ENCODE results near the gene XCL1.
"Not testable (repeated sequence)": the region's sequence is repeated elsewhere in the genome, so short reads cannot be mapped to it uniquely, and the experiment has no call there.

The XCL1 gene

GRCh38 chr1:168568346-168568745, 8.1 kb upstream of the XCL1 start:
- no peak for DNase-seq

GRCh38 chr1:168570652-168571051, 5.8 kb upstream of the XCL1 start:
- DNase-seq, result no peak

GRCh38 chr1:168572633-168573032, 3.8 kb upstream of the XCL1 start:
- DNase-seq, result no peak

- not testable (repeated sequence) for DNase-seq
These were observed 2.2 kb upstream of the XCL1 start for GRCh38 chr1:168574234-168574633.

GRCh38 chr1:168578531-168579185, 2.3 kb downstream of the XCL1 start:
- not testable (repeated sequence) for DNase-seq

GRCh38 chr1:168580290-168580689, 3.9 kb downstream of the XCL1 start:
- DNase-seq, result not testable (repeated sequence)

GRCh38 chr1:168580991-168581390, 4.6 kb downstream of the XCL1 start:
- not testable (repeated sequence) for DNase-seq

- DNase-seq, result no peak
These were observed 5.6 kb downstream of the XCL1 start for GRCh38 chr1:168581817-168582572.

- DNase-seq, result no peak
These were observed 6.4 kb downstream of the XCL1 start for GRCh38 chr1:168582688-168583336.

- DNase-seq, result no peak
These were observed 7.2 kb downstream of the XCL1 start for GRCh38 chr1:168583571-168583970.

GRCh38 chr1:168585191-168585590, 8.8 kb downstream of the XCL1 start:
- no peak for DNase-seq

GRCh38 chr1:168585937-168586336, 9.5 kb downstream of the XCL1 start:
- DNase-seq, result no peak

GRCh38 chr1:168589167-168589566, 12.8 kb downstream of the XCL1 start:
- DNase-seq, result no peak

GRCh38 chr1:168591066-168591465, 14.7 kb downstream of the XCL1 start:
- DNase-seq, result no peak

- DNase-seq, result no peak
These were observed 15.3 kb downstream of the XCL1 start for GRCh38 chr1:168591641-168592250.

- DNase-seq, result not testable (repeated sequence)
These were observed 19.0 kb downstream of the XCL1 start for GRCh38 chr1:168595403-168595802.

GRCh38 chr1:168598125-168598524, 21.7 kb downstream of the XCL1 start:
- DNase-seq, result no peak

- no peak for DNase-seq
These were observed 22.5 kb downstream of the XCL1 start for GRCh38 chr1:168598892-168599291.

GRCh38 chr1:168599641-168600040, 23.2 kb downstream of the XCL1 start:
- DNase-seq, result no peak

GRCh38 chr1:168601051-168601450, 24.6 kb downstream of the XCL1 start:
- DNase-seq, result no peak

GRCh38 chr1:168603501-168604110, 27.2 kb downstream of the XCL1 start:
- DNase-seq, result peak; percentile 74

GRCh38 chr1:168605443-168605842, 29.0 kb downstream of the XCL1 start:
- no peak for DNase-seq

- no peak for DNase-seq
These were observed 29.7 kb downstream of the XCL1 start for GRCh38 chr1:168606096-168606495.
